DOHH2 (cell line): ENCODE measurements around the gene BAIAP2.

Experiments
- CTCF ChIP-seq: fragments of 200-600 bp; sonication (generic); IDR thresholded peaks from one replicate; pipeline ENCODE4 v1.5.1; 2014; ENCODE audit warnings: antibody characterized with exemption, mild to moderate bottlenecking, low read depth, low read length; ENCODE audit not compliant: poor library complexity, severe bottlenecking
- EZH2phosphoT487 ChIP-seq: fragments of 200-600 bp; sonication (generic); IDR thresholded peaks from 2 replicates; pipeline ENCODE4 v1.6.1; 2017; ENCODE audit warnings: borderline replicate concordance, mild to moderate bottlenecking, antibody characterized with exemption, low read length, moderate library complexity, mixed read lengths

DNA sequence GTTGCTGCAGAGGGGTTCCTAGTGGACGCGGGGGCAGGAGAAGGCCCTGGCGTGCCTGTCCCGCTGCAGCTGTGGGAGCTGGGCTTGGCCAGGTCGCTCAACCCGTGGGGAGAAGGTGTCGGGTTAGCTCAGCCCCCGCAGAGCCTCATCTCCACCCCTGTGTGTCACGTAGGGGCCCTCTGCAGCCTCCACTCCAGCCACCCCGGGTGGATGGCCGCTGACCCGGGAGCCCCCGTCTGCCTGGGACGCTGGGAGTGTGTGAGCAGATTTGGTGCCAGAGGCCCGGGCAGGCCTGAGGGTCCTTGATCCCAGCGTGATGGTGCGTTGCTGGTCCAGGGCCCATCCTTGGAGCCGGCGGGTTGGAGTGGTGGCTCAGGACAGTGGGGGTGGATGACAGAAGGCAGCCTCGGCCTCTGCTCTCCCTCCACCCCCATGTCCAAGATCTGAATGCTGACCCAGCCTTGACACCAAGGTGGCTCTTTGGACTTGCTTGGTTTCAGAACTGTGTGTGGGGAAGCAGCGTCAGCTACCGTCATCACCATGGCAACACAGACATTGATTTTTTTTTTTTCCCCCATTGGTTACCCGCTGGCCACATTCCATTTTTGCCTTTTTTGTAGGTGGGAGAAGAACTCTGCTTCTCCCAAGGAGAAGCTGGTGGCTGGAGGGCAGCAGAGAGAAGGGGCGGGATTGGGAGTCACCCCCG is 35.7 kb downstream of the BAIAP2 start:
- no peak for TF ChIP-seq CTCF
- no peak for TF ChIP-seq EZH2phosphoT487
